Heart left ventricle (tissue), 16 donors: ENCODE measurements around the gene PRKACG. TPM values are rescaled to one million over a fixed set of nuclear protein-coding genes. Genes with fewer than 3 reads are reported as not detected.
A peak's percentile ranks its signal among the peaks of the same experiment; 100 is the strongest.

Experiments used
- ATAC-seq, 4 donors: fragments of 200-7000 bp; cut with Tn5 transposase; one replicate each; pipeline ENCODE4 v1.9.1; 2020 to 2022; ENCODE audit warnings: moderate library complexity in 4 of 4, mild to moderate bottlenecking in 3 of 4, moderate number of reproducible peaks in 1 of 4
- DNase-seq, 5 donors: peaks; one replicate each; pipeline ENCODE4 v3.0.0-alpha.2; 2020
- H3K27ac ChIP-seq, 12 donors: fragments of 200-600 bp; sonication (generic) in 4 of 12; one replicate each; pipeline versions ENCODE4 v1.5.0 to v1.8.0; 2016 to 2022; ENCODE audit warnings: mild to moderate bottlenecking in 2 of 12
- H3K27me3 ChIP-seq, 9 donors: fragments of 200-600 bp; sonication (generic) in 2 of 9; one replicate each; pipeline versions ENCODE4 v1.5.1 to v1.8.0; 2016 to 2022; ENCODE audit warnings: mild to moderate bottlenecking in 3 of 9
- H3K36me3 ChIP-seq, 9 donors: fragments of 200-600 bp; sonication (generic) in 2 of 9; one replicate each; pipeline versions ENCODE4 v1.5.0 to v1.8.0; 2018 to 2022; ENCODE audit warnings: mild to moderate bottlenecking in 2 of 9
- H3K4me1 ChIP-seq, 12 donors: fragments of 200-600 bp; sonication (generic) in 4 of 12; one replicate each; pipeline versions ENCODE4 v1.5.0 to v1.8.0; 2016 to 2022; ENCODE audit warnings: mild to moderate bottlenecking in 3 of 12
- H3K4me3 ChIP-seq, 12 donors: fragments of 200-600 bp; sonication (generic) in 4 of 12; one replicate each; pipeline versions ENCODE4 v1.5.0 to v1.8.0; 2017 to 2022; ENCODE audit warnings: mild to moderate bottlenecking in 9 of 12, moderate library complexity in 4 of 12
- H3K9me3 ChIP-seq, 12 donors: fragments of 200-600 bp; sonication (generic) in 4 of 12; one replicate each; pipeline versions ENCODE4 v1.5.0 to v1.8.0; 2016 to 2022; ENCODE audit warnings: mild to moderate bottlenecking in 1 of 12
- CTCF ChIP-seq, 12 donors: fragments of 200-600 bp; sonication (generic) in 4 of 12; IDR thresholded peaks; one replicate each; pipeline versions ENCODE4 v1.5.0 to v1.8.0; 2018 to 2022; ENCODE audit warnings: antibody characterized with exemption in 12 of 12, mild to moderate bottlenecking in 5 of 12
- POLR2A ChIP-seq, 2 donors: fragments of 450-650 bp; IDR thresholded peaks; one replicate each; pipeline ENCODE4 v1.6.1; 2017; ENCODE audit warnings: antibody characterized with exemption in 2 of 2, mild to moderate bottlenecking in 2 of 2, moderate library complexity in 2 of 2
- WGBS, 4 donors: extraction: QIAGEN DNeasy Blood & Tissue Kit in 2 of 4; methylation state at CpG; one replicate each; pipeline versions ENCODE4 v1.1.5 to v1.1.7; 2013 to 2018; 5-methylcytosine and 5-hydroxymethylcytosine counted together
- intact Hi-C, 10 donors: fragments of 100-400 bp; cut with DNase I; formaldehyde crosslinking; loops; one replicate each; pipeline versions ENCODE4 v1.11.1 to v1.14.2; 2022
- polyA plus RNA-seq, 2 donors: library from polyadenylated mRNA; stranded (reverse); fragments of 200-250 nt; gene quantifications; one replicate each; pipeline ENCODE4 v1.2.3, GENCODE V29; 2013
- total RNA-seq, 9 donors: library from RNA; depleted of rRNA in 2 of 9; stranded (reverse); fragments of >200 nt in 2 of 9; fragmentation: NEBNext Ultra II Directional in 3 of 9; extraction: Animal tissue kit (Norgen Biotek cat#: 25700) in 3 of 9; gene quantifications; one replicate each; pipeline versions ENCODE4 v1.1.0 to v1.2.4, GENCODE V29; 2016 to 2023
- donor health status: ischemic (EF 13 %, LVEDD 7.1; RV severe dilation, severe dysfunction).
- donor health status: healthy with polysubstance abuse.
- donor health status: DM: no; HTN: yes; CAD: no.
- donor health status: DM: no; HTN: no; CAD: no.
- donor health status: ischemic (EF 25% LVEDD 6.9; RV normal size, moderate dysfunction).
- donor health status: ischemic (EF 25% LVEDD 5.7; RV mildly dilated, moderate dysfunction).
- donor health status: healthy.
- donor health status: DM: yes; HTN: yes; CAD: no.
- donor health status: ischemic (EF 35%, LVEDD 5.7; RV mildly dilated, moderate dysfunction).
- donor health status: nonischemic (EF 11% LVEDD 7.7; RV severe dilation, severe dysfunction).
- donor health status: DM: yes; HTN: yes; CAD: no.
- donor health status: PGD.
- donor health status: ischemic (EF 29% LVEDD 5.4; RV normal size, mild dysfunction).
- donor health status: nonischemic (EF 23%, LVEDD 6.1; RV moderate dilation, normal function).

Gene PRKACG
- total and polyA plus RNA-seq, 11 donors = not detected

- H3K4me3 ChIP-seq = no peak overlapping the region
- 57 to 65% (median 60%) methylated on average over 2 of the region's 2 CpGs for WGBS, 4 donors
- no peaks in the 10 kb centered on the region for H3K9me3 ChIP-seq
- H3K27me3 ChIP-seq = no peaks in the 10 kb centered on the region
- H3K27ac ChIP-seq = no peak overlapping the region
- peaks cover 0 to 2% (median 0%) of the 10 kb centered on the region in 12 donors for H3K4me1 ChIP-seq
- no peak for ATAC-seq
- no peak for TF ChIP-seq CTCF (IDR thresholded peaks at IDR 0.05)
- no peak for DNase-seq
- intact Hi-C loops = loop anchor here in 7 of 10 donors (5.0 to 10.0 kb wide), 10 partner anchors 138 to 423 kb away; a partner anchor contains a TSS
- peaks cover 0 to 11% (median 0%) of the 10 kb centered on the region in 9 donors for H3K36me3 ChIP-seq
Measured at GRCh38 chr9:69004836-69005235, 9.1 kb downstream of the PRKACG start.

GRCh38 chr9:69003051-69003450, 10.9 kb downstream of the PRKACG start:
- Histone ChIP-seq H3K9me3 (no peaks in the 10 kb centered on the region), H3K4me1 (peaks cover 0 to 20% (median 15%) of the 10 kb centered on the region in 12 donors), H3K27ac (no peak overlapping the region), H3K36me3 (no peaks in the 10 kb centered on the region), H3K4me3 (no peak overlapping the region), H3K27me3 (no peaks in the 10 kb centered on the region)
- TF ChIP-seq CTCF (IDR thresholded peaks at IDR 0.05) = no peak
- no peak for TF ChIP-seq POLR2A (IDR thresholded peaks at IDR 0.05)
- DNase-seq (no peak), ATAC-seq (no peak)
- WGBS, 4 donors = 55 to 64% (median 62%) methylated on average over 8 of the region's 8 CpGs
- intact Hi-C loops = loop anchor here in 7 of 10 donors (2.0 to 10.0 kb wide), 10 partner anchors 136 to 421 kb away; a partner anchor contains a TSS

- Histone ChIP-seq H3K27ac (no peak overlapping the region), H3K4me3 (no peak overlapping the region), H3K36me3 (no peaks in the 10 kb centered on the region), H3K27me3 (no peaks in the 10 kb centered on the region), H3K9me3 (no peaks in the 10 kb centered on the region), H3K4me1 (peaks cover 0 to 28% (median 18%) of the 10 kb centered on the region in 12 donors)
- intact Hi-C loops = loop anchor here in 7 of 10 donors (2.0 to 10.0 kb wide), 10 partner anchors 135 to 420 kb away; a partner anchor contains a TSS
- no peak for TF ChIP-seq CTCF (IDR thresholded peaks at IDR 0.05)
- no peak for TF ChIP-seq POLR2A (IDR thresholded peaks at IDR 0.05)
- DNase-seq = no peak
- WGBS, 4 donors = 67 to 72% (median 71%) methylated on average over 8 of the region's 8 CpGs
- no peak for ATAC-seq
Measured at GRCh38 chr9:69001921-69002320, 12.0 kb downstream of the PRKACG start.

DNA sequence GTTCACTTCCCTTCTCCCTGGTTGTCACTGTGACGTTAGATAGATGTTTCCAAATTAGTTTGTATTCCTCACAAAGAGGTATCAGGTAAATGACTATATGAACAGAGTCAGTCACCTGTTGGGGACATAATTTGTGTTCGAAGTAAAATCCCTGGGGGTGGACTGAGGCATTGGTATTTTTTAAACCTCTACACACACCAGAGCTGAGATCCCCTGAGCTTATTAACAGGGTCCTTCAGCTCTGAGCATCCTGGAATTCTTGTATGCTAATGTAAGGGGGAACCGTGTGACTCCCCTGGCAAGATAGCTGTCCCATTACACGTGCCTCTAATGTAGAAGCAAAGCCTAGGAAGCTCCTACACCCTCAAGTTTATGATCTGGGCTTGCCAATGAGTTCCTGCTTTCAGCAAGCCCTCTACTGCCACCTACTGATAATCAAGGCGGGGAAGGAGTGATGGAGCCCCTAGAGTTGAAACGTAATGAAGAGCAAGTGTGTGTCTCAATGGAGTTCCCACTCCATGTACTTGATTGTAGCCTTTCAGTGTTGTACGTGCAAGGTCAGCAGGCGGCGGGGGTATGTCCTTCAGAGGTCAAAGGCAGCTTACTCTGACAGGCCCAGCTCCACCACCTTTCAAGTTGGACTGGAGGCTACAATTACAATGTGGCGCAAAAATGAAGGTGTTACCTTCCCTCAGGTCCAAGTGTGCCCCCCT, 14.4 kb downstream of the PRKACG start:
- Histone ChIP-seq H3K36me3 (no peaks in the 10 kb centered on the region), H3K4me3 (no peak overlapping the region), H3K27ac (peak overlapping the region in 10 of 12 donors; percentile 9 to 69 (median 62)), H3K9me3 (no peaks in the 10 kb centered on the region), H3K27me3 (no peaks in the 10 kb centered on the region), H3K4me1 (peaks cover 0 to 41% (median 20%) of the 10 kb centered on the region in 12 donors)
- peak in 4 of 5 donors; percentile 52 to 72 (median 62) for DNase-seq
- TF ChIP-seq POLR2A (IDR thresholded peaks at IDR 0.05) (no peak), CTCF (IDR thresholded peaks at IDR 0.05) (peak; percentile 72 to 87 (median 77))
- 29 to 38% (median 34%) methylated on average over 10 of the region's 10 CpGs for WGBS, 4 donors
- ATAC-seq = peak; percentile 82 to 93 (median 92)
- intact Hi-C loops = loop anchor here (2.0 to 10.0 kb wide), 17 partner anchors 55 to 417 kb away; partner anchors contain the start of gene PIP5K1B (in 4 of the 10)
